Measurements from ENCODE around the gene LINS1. TPM values are rescaled to one million over a fixed set of nuclear protein-coding genes. Genes with fewer than 3 reads are reported as not detected.

Gene LINS1
- total and polyA plus RNA-seq, 2 of the 8 experiments (the other 6 are each of a cell fraction or from before 2014, with no cell fraction given): 4.2 to 8.1 TPM

GRCh38 chr15:100566850-100567628 lies 34.9 kb downstream of the LINS1 start:
- no peak overlapping the region for H2BK120ac ChIP-seq (replicated peaks; ENCODE audit: low read depth, low read length)
- H2BK12ac ChIP-seq (ENCODE audit: low read depth, low read length): no peak overlapping the region
- no peak overlapping the region for H3K18ac ChIP-seq (ENCODE audit: extremely low read depth, low read length)
- no peak overlapping the region for H4K91ac ChIP-seq (replicated peaks; ENCODE audit: insufficient read length, low read length)
- no peaks in the 10 kb centered on the region for H4K20me1 ChIP-seq (replicated peaks in 1 of 2; ENCODE audit: control insufficient read depth in 1 of 2, insufficient read depth in 2 of 2, low read length in 2 of 2)
- H3K4me3 ChIP-seq (ENCODE audit: extremely low read depth in 1 of 4, insufficient read depth in 2 of 4, low read depth in 3 of 4, low read length in 4 of 4): no peak overlapping the region
- FAIRE-seq: no peak
- no peak overlapping the region for H3K4ac ChIP-seq (replicated peaks; ENCODE audit: insufficient read length, low read depth, low read length)
- H3K4me2 ChIP-seq (ENCODE audit: insufficient read depth in 1 of 2, low read depth in 2 of 2, low read length in 2 of 2): no peak overlapping the region
- H3K36me3 ChIP-seq (ENCODE audit: control insufficient read depth in 2 of 4, insufficient read depth in 4 of 4, low read length in 3 of 4): peaks cover 0 to 4% (median 0%) of the 10 kb centered on the region in 4 experiments; a peak in 1 of 8 replicates
- no peak overlapping the region for H4K5ac ChIP-seq (ENCODE audit: insufficient read length, low read depth, low read length)
- no peak overlapping the region for H3K23ac ChIP-seq (ENCODE audit: insufficient read length)
- no peak overlapping the region for H3K14ac ChIP-seq (ENCODE audit: insufficient read length)
- no peak overlapping the region for H2AK5ac ChIP-seq (ENCODE audit: low read depth, low read length)
- 89% methylated on average over 6 of the region's 6 CpGs; no CpG with 5 or more reads in 1 of the 2 experiments for WGBS, 2 experiments (ENCODE audit: extremely low coverage in 1 of 2, insufficient coverage in 1 of 2, insufficient read length in 1 of 2, insufficient replicate concordance in 2 of 2, low coverage in 1 of 2, low lambda C conversion rate in 2 of 2, missing lambda C conversion rate in 1 of 2)
- no peak for DNase-seq (ENCODE audit: low read depth in 1 of 2, low spot score in 2 of 2)
- H3K9ac ChIP-seq (replicated peaks in 1 of 4; ENCODE audit: extremely low read depth in 1 of 4, low read depth in 3 of 4, low read length in 3 of 4): no peak overlapping the region
- no peaks in the 10 kb centered on the region for H3K79me1 ChIP-seq (ENCODE audit: low read depth, low read length)
- H2BK5ac ChIP-seq (ENCODE audit: low read depth, low read length): no peak overlapping the region
- no peak overlapping the region for H4K8ac ChIP-seq (ENCODE audit: extremely low read depth, insufficient read depth, low read length)
- H3K27ac ChIP-seq (ENCODE audit: low read depth, low read length): no peak overlapping the region
- ChIA-PET POLR2A (ENCODE audit: partially characterized antibody) (no interaction called here), CTCF (ENCODE audit: partially characterized antibody) (interaction anchor here (0.6 kb wide), 1 partner anchor 491 kb away, joined by 3 read pairs; no protein-coding TSS in a partner anchor)
- H3K56ac ChIP-seq (replicated peaks; ENCODE audit: insufficient read length, low read depth, low read length): no peak overlapping the region
- H2AFZ ChIP-seq (ENCODE audit: low read length): no peak overlapping the region
- no peak overlapping the region for H2BK15ac ChIP-seq (ENCODE audit: low read length)
- no peaks in the 10 kb centered on the region for H3K4me1 ChIP-seq (replicated peaks in 1 of 4; ENCODE audit: control insufficient read depth in 3 of 4, insufficient read depth in 4 of 4, low read length in 3 of 4)
- 0 out of 4 replicates have a peak, but pooled peaks cover 0 to 4% of the 10 kb centered on the region in 2 experiments for H3K9me3 ChIP-seq (ENCODE audit: insufficient read depth in 2 of 2, low read depth in 1 of 2, low read length in 1 of 2)
- no peak overlapping the region for H2BK20ac ChIP-seq (ENCODE audit: low read length)
- no peaks in the 10 kb centered on the region for H3K23me2 ChIP-seq (ENCODE audit: low read depth, low read length)
- H3K79me2 ChIP-seq (ENCODE audit: control insufficient read depth in 1 of 2, insufficient read depth in 2 of 2, low read length in 2 of 2): no peaks in the 10 kb centered on the region
- no peaks in the 10 kb centered on the region for H3K27me3 ChIP-seq (replicated peaks in 1 of 4; ENCODE audit: control insufficient read depth in 3 of 4, extremely low read depth in 1 of 4, insufficient read depth in 3 of 4, low read length in 3 of 4)
- TF ChIP-seq MAX (IDR thresholded peaks at IDR 0.05) (no peak), ATF3 (IDR thresholded peaks at IDR 0.05; ENCODE audit: insufficient read depth, low read depth, low read length) (no peak)

All from H1 (cell line).